H4 (cell line): ENCODE results near the gene CEP70. TPM values are rescaled to one million over a fixed set of nuclear protein-coding genes. Genes with fewer than 3 reads are reported as not detected.
"Not testable (repeated sequence)": the region's sequence is repeated elsewhere in the genome, so short reads cannot be mapped to it uniquely, and the experiment has no call there.

Source experiments
- DNase-seq: peaks from one replicate; pipeline ENCODE4 v3.0.0-alpha.2; 2015; ENCODE audit warnings: low spot score
- total RNA-seq: library from RNA; depleted of rRNA; stranded (reverse); fragments of >200 nt; shearing (Covaris generic); gene quantifications from 2 replicates; pipeline ENCODE4 v1.2.3, GENCODE V29; 2014

CEP70 gene
- total RNA-seq, 1 experiment from 2014 or later, result 35.7 TPM

GRCh38 chr3:138513090-138513843, 80.8 kb downstream of the CEP70 start:
- no peak for DNase-seq

- no peak for DNase-seq
These were observed 82.1 kb downstream of the CEP70 start for GRCh38 chr3:138511945-138512344.

GRCh38 chr3:138509586-138509985, 84.5 kb downstream of the CEP70 start:
- DNase-seq, result no peak

DNA sequence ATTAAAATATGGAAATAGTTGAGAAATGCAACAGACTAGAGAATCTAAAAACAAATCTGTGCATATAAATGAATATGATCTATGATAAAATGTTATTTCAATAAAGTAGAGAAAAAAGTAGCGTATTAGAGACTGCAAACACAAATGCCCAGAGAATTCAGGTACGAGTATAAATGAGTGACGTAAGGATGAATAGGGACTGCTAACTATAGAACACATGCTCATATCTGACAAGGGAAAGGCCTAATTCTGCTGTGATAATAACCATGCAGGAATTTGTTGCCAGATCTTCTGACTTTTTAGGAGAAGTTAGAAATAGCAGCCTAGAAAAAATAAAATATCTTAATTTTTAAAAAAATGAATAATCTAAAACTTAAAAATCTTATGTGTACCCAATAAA, 86.5 kb downstream of the CEP70 start:
- DNase-seq, result no peak

DNA sequence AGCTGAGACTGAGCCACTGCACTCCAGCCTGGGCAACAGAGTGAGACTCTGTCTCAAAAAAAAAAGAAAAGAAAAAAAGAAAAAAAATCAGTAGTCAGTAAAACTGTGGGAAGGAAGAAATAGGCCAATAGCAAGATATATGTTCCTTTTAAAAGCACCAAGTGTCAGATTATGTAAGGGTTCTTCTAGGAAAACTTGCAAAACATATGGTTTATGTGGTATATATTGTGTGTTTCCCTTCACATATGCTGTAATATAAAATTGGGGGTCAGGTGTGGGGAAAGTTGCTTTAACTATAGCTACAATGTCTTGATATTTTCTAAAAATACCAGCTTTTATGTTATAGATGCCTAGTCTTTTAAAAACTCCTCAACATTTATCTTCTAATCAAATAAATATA, 95.1 kb downstream of the CEP70 start:
- no peak for DNase-seq

- DNase-seq, result no peak
These were observed 96.2 kb downstream of the CEP70 start for GRCh38 chr3:138497851-138498250.

- DNase-seq, result no peak
These were observed 97.0 kb downstream of the CEP70 start for GRCh38 chr3:138497021-138497420.

DNA sequence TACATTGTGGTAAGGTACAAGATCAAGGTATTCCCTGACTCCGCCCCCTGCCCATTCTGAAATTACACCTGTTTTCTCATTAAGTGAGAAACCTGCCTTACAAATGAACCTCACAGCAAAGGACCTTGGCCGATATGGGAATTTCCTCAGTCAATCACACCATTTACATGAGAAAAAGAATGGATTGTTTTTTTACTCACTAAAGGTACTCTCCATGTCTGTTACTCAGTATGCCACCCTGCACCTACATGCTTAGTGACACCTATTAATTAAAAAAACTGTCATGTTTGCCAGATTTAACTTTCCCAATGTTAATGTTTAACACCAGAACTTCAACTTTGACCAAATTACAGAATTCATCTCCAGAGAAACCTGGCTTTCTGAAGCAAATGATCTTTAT, 97.6 kb downstream of the CEP70 start:
- DNase-seq, result no peak

- not testable (repeated sequence) for DNase-seq
These were observed 98.4 kb downstream of the CEP70 start for GRCh38 chr3:138495638-138496037.

DNA sequence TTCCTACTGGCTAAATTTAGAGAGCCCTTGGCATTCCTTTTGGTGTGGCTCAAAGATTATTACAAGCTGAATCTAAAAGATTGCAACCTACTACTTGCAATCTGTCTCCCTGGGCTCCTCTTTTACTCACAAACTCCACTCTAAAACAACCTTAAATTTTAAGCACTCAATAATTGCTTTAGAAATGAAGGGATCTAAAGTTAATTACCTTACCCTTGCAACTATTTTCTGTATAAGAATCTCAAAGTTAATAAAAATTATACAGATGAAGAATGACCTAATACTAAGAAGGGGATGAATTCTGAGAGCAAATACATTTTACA, 99.5 kb downstream of the CEP70 start:
- no peak for DNase-seq

DNA sequence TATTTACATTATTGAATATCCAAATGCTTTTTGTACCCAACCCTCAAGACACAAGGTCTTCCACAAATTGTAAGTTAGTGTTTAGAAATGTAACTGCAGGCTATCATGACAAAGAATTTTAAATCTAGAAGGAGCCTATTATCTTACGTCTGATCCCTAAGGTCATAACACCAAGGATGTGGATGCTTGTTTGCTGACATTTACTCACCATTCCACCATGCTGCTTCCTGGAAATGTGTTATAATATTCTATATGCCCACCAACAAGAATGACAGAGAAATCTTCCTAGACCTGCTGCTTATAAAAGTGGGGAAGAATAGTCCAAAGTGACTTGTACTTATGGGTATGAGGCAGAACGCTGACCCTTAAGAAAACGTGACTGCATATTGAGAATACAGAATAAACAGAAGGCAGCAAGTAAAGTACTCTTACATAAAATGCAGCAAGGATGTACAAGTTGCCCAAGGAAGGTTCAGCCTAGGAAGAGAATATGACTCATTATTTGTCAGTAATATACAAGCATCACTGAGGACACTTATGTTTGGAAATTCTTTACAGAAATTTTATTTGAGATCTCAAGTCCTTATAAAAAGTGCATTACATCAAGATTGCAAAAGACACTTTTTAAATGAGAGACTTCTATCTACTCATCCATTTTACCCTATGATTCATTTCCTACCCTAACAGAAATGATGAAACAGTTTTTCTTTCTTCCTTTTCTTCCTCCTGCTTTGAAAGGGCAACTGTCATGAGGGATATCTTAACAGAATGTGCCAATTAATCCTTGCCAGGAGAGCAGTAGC, 100.1 kb downstream of the CEP70 start:
- no peak for DNase-seq

GRCh38 chr3:138492980-138493675, 100.9 kb downstream of the CEP70 start:
- DNase-seq, result no peak

DNA sequence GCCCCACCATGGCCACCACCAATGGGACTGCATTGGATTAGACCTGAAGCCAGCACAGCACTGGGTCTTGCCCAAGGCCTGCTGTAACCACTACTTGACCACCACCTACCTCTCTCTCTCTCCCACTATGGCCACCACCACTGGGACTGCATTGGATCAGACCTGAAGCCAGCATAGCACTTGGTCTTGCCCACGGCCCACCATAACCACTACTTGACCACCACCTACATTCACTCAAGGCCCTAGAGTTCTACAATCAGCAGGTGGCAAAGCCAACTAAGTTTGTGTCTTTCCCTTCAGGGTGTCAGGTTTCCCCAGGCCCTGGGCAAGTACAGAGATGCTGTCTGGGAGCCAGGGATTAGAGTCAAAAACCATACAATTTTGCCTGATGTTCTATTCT, 102.1 kb downstream of the CEP70 start:
- no peak for DNase-seq

- not testable (repeated sequence) for DNase-seq
These were observed 107.5 kb downstream of the CEP70 start for GRCh38 chr3:138486580-138486979.

DNA sequence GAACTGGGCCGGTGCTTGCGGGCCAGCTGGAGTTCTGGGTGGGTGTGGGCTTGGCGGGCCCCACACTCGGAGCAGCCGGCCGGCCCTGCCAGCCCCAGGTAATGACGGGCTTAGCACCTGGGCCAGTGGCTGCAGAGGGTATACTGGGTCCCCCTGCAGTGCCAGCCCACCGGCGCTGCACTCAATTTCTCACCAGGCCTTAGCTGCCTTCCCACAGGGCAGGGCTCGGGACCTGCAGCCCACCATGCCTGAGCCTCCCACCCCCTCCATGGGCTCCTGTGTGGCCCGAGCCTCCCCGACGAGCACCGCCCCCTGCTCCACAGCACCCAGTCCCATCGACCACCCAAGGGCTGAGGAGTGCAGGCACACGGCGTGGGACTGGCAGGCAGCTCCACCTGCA, 109.4 kb downstream of the CEP70 start:
- DNase-seq, result not testable (repeated sequence)

GRCh38 chr3:138479438-138479863, 114.6 kb downstream of the CEP70 start:
- peak; percentile 51 for DNase-seq

DNA sequence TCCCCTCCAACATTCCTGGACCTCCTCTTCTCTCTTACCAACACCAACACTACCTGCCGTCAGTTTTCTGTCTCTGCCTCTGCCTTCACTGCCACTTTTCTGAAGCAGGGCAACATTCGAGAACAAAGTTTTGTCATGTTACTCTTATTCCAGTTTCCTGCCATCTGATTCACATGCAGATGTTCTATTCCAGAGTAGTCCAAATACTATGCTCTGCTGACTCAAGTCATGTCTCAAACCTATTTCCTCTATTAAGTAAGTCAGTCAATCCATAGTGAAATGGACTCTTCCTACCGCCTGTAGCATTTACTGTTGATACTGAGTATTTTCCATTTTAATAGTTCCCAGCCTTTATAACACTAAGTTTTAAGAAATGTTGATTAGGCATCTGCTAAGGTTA, 116.3 kb downstream of the CEP70 start:
- no peak for DNase-seq

DNA sequence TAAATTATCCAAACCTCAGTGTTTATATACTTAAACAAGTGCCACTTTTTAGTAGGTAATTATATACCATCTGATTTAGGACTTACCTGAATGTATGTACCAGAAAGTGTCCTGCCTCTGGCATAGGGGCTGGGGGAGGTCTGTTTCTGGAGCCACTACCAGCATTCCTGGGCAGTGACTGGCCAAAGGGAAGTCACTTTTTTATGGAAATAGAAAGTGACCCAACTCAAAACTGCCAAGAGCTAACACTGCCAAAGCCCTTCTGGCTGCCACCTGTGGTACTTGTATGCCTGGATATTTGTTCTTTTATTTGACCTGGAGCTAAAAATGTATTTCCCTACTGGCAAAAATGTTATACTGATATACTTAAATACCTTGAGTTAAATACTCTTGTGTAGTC, 116.9 kb downstream of the CEP70 start:
- no peak for DNase-seq

GRCh38 chr3:138476526-138476925, 117.5 kb downstream of the CEP70 start:
- DNase-seq, result no peak

GRCh38 chr3:138474163-138474562, 119.9 kb downstream of the CEP70 start:
- DNase-seq, result no peak

DNA sequence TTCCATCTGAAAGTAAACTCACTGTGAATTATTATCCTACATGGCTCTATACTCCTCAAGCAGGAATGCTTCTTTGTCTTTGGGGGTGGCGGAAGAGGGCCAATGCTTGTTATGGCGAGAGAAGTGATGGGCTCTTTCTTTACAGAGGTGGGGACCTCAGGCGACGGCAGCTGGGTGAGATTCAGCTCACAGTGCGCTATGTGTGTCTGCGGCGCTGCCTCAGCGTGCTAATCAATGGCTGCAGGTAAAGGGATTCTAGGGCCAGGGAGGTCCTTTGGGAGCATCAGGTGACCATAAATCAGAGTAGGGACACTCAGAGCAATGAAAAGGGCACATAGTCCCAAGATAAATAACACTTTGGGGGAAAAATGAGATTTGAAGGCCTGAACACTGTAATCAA, 120.7 kb downstream of the CEP70 start:
- no peak for DNase-seq

DNA sequence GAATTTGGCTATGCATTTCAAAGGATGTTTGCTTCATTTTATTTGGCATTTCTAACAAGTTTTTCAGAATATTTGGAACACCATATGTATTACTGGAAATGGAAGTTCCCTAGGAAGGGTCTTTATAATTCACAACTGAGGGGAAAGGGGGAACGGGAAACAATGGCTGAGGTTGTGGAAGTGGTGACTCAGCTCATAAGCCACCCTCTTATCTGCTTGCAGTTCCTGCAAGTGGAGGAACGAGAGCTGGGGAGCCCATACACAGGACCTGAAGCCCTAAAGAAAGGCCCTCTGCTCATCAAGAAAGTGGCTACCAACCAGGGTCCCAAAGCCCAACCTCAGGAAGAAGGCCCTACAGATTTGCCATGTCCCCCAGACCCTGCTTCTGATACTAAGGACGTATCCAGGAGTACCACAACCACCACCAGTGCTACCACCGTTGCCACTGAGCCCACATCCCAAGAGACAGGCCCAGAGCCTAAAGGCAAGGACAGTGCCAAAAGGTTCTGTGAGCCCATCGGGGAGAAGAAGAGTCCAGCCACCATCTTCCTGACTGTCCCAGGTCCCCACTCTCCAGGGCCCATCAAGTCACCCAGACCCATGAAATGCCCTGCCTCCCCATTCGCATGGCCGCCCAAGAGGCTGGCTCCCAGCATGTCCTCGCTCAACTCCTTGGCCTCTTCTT, 121.8 kb downstream of the CEP70 start:
- no peak for DNase-seq
